Osteoblast (primary cell): ENCODE data around the gene MAP3K7. TPM values are rescaled to one million over a fixed set of nuclear protein-coding genes. Genes with fewer than 3 reads are reported as not detected.

ENCODE experiments used
- DNase-seq: peaks from one replicate; pipeline ENCODE4 v3.0.0; 2011; ENCODE audit warnings: low spot score, mixed read lengths; ENCODE audit not compliant: insufficient read length; ENCODE audit errors: missing footprints
- H2AFZ ChIP-seq: 2 replicates; pipeline ENCODE4 v1.6.0; 2011; ENCODE audit warnings: mild to moderate bottlenecking, low read length
- H3K27ac ChIP-seq: 2 replicates; pipeline ENCODE4 v1.5.1; 2011; ENCODE audit warnings: mild to moderate bottlenecking, low read depth, low read length, moderate library complexity
- H3K27me3 ChIP-seq: 2 replicates; pipeline ENCODE4 v1.6.0; 2012; ENCODE audit warnings: mild to moderate bottlenecking, control low read depth, inconsistent platforms, low read length, moderate library complexity; ENCODE audit not compliant: insufficient read depth
- H3K36me3 ChIP-seq: 2 replicates; pipeline ENCODE4 v1.5.1; 2011; ENCODE audit warnings: mild to moderate bottlenecking, low read length, control low read depth, moderate library complexity; ENCODE audit not compliant: insufficient read depth
- H3K4me1 ChIP-seq: 2 replicates; pipeline ENCODE4 v1.5.1; 2011; ENCODE audit warnings: mild to moderate bottlenecking, low read length, control low read depth, moderate library complexity; ENCODE audit not compliant: insufficient read depth
- H3K4me2 ChIP-seq: 2 replicates; pipeline ENCODE4 v1.6.0; 2011; ENCODE audit warnings: mild to moderate bottlenecking, low read length; ENCODE audit not compliant: insufficient read depth
- H3K4me3 ChIP-seq: fragments of 200-600 bp; sonication (generic); 3 replicates; pipeline ENCODE4 v1.5.1; 2012; ENCODE audit warnings: mild to moderate bottlenecking, low read length, inconsistent platforms; ENCODE audit not compliant: insufficient read depth
- H3K79me2 ChIP-seq: 2 replicates; pipeline ENCODE4 v1.6.0; 2012; ENCODE audit warnings: mild to moderate bottlenecking, low read length, control low read depth, inconsistent platforms; ENCODE audit not compliant: insufficient read depth
- H3K9me3 ChIP-seq: 2 replicates; pipeline ENCODE4 v1.5.1; 2011; ENCODE audit warnings: low read depth, low read length, control low read depth
- H4K20me1 ChIP-seq: 2 replicates; pipeline ENCODE4 v1.6.0; 2012; ENCODE audit warnings: mild to moderate bottlenecking, low read length, control low read depth; ENCODE audit not compliant: insufficient read depth
- CTCF ChIP-seq: IDR thresholded peaks from 2 replicates; pipeline ENCODE4 v1.5.1; 2011; ENCODE audit warnings: mild to moderate bottlenecking, low read depth, low read length, moderate library complexity; ENCODE audit errors: extremely low read depth
- total RNA-seq: library from RNA; depleted of rRNA; stranded (reverse); fragments of >200 nt; gene quantifications from 2 replicates; pipeline ENCODE4 v1.2.3, GENCODE V29; 2012

The MAP3K7 gene
- total RNA-seq, 1 donor, result 38.4 TPM

- H3K4me3 ChIP-seq, result no peak overlapping the region
- no peak overlapping the region for H2AFZ ChIP-seq
- no peak overlapping the region for H3K27ac ChIP-seq
- no peaks in the 10 kb centered on the region for H3K79me2 ChIP-seq
- peaks cover 2% of the 10 kb centered on the region for H3K27me3 ChIP-seq
- DNase-seq, result no peak
- no peaks in the 10 kb centered on the region for H4K20me1 ChIP-seq
- peaks cover 6% of the 10 kb centered on the region for H3K4me1 ChIP-seq
- no peak for TF ChIP-seq CTCF
- H3K4me2 ChIP-seq, result no peak overlapping the region
- H3K9me3 ChIP-seq, result no peaks in the 10 kb centered on the region
- no peaks in the 10 kb centered on the region for H3K36me3 ChIP-seq
These were observed 103.6 kb downstream of the MAP3K7 start for GRCh38 chr6:90483116-90483839.

- H3K79me2 ChIP-seq, result no peaks in the 10 kb centered on the region
- H3K27me3 ChIP-seq, result peaks cover 2% of the 10 kb centered on the region
- H3K4me2 ChIP-seq, result no peak overlapping the region
- H3K27ac ChIP-seq, result no peak overlapping the region
- DNase-seq, result no peak
- no peak overlapping the region for H3K4me3 ChIP-seq
- peaks cover 6% of the 10 kb centered on the region for H3K4me1 ChIP-seq
- no peaks in the 10 kb centered on the region for H4K20me1 ChIP-seq
- no peak for TF ChIP-seq CTCF
- no peaks in the 10 kb centered on the region for H3K36me3 ChIP-seq
- H3K9me3 ChIP-seq, result no peaks in the 10 kb centered on the region
- H2AFZ ChIP-seq, result no peak overlapping the region
These were observed 106.2 kb downstream of the MAP3K7 start for GRCh38 chr6:90480666-90481065.

GRCh38 chr6:90479603-90479926 is 107.3 kb downstream of the MAP3K7 start:
- Histone ChIP-seq H3K27ac (no peak overlapping the region), H3K4me3 (no peak overlapping the region), H3K79me2 (no peaks in the 10 kb centered on the region), H3K36me3 (no peaks in the 10 kb centered on the region), H4K20me1 (no peaks in the 10 kb centered on the region), H3K27me3 (peaks cover 6% of the 10 kb centered on the region), H3K4me2 (no peak overlapping the region), H3K4me1 (peaks cover 6% of the 10 kb centered on the region), H3K9me3 (no peaks in the 10 kb centered on the region), H2AFZ (no peak overlapping the region)
- TF ChIP-seq CTCF, result no peak
- DNase-seq, result no peak

- Histone ChIP-seq H3K4me3 (no peak overlapping the region), H3K79me2 (no peaks in the 10 kb centered on the region), H3K4me1 (peaks cover 6% of the 10 kb centered on the region), H3K36me3 (no peaks in the 10 kb centered on the region), H3K4me2 (peak overlapping the region; percentile 40), H4K20me1 (no peaks in the 10 kb centered on the region), H3K27me3 (peaks cover 6% of the 10 kb centered on the region), H3K27ac (no peak overlapping the region), H2AFZ (peak overlapping the region; percentile 39), H3K9me3 (no peaks in the 10 kb centered on the region)
- peak; percentile 89 for DNase-seq
- peak; percentile 95 for TF ChIP-seq CTCF
These were observed 107.9 kb downstream of the MAP3K7 start for GRCh38 chr6:90478789-90479602.
